ENCODE measurements around the gene RELCH.

RELCH gene

GRCh38 chr18:62264984-62265383 is 77.9 kb downstream of the RELCH start:
- FAIRE-seq = peak; percentile 42

- no peak for FAIRE-seq
Observed at GRCh38 chr18:62277045-62277444, 90.0 kb downstream of the RELCH start.

GRCh38 chr18:62279561-62279960 is 92.5 kb downstream of the RELCH start:
- FAIRE-seq = no peak

GRCh38 chr18:62280058-62280457 is 93.0 kb downstream of the RELCH start:
- no peak for FAIRE-seq

- no peak for FAIRE-seq
Observed at GRCh38 chr18:62280786-62281185, 93.7 kb downstream of the RELCH start.

- FAIRE-seq = peak; percentile 70
Observed at GRCh38 chr18:62281684-62282083, 94.6 kb downstream of the RELCH start.

- FAIRE-seq = no peak
Observed at GRCh38 chr18:62282188-62282629, 95.2 kb downstream of the RELCH start.

- no peak for FAIRE-seq
Observed at GRCh38 chr18:62284637-62285036, 97.6 kb downstream of the RELCH start.

- no peak for FAIRE-seq
Observed at GRCh38 chr18:62285281-62285680, 98.2 kb downstream of the RELCH start.

GRCh38 chr18:62287781-62288664 is 101.0 kb downstream of the RELCH start:
- no peak for FAIRE-seq

GRCh38 chr18:62288665-62289008 is 101.6 kb downstream of the RELCH start:
- no peak for FAIRE-seq

- no peak for FAIRE-seq
Observed at GRCh38 chr18:62289047-62289446, 102.0 kb downstream of the RELCH start.

GRCh38 chr18:62294073-62294472 is 107.0 kb downstream of the RELCH start:
- FAIRE-seq = no peak

- FAIRE-seq = no peak
Observed at GRCh38 chr18:62300359-62300963, 113.4 kb downstream of the RELCH start.

- no peak for FAIRE-seq
Observed at GRCh38 chr18:62301322-62301721, 114.3 kb downstream of the RELCH start.

- no peak for FAIRE-seq
Observed at GRCh38 chr18:62312851-62313250, 125.8 kb downstream of the RELCH start.

GRCh38 chr18:62318228-62319180 is 131.4 kb downstream of the RELCH start:
- FAIRE-seq = no peak

- no peak for FAIRE-seq
Observed at GRCh38 chr18:62321201-62321600, 134.1 kb downstream of the RELCH start.

GRCh38 chr18:62323483-62324180 is 136.6 kb downstream of the RELCH start:
- no peak for FAIRE-seq

GRCh38 chr18:62324181-62324828 is 137.2 kb downstream of the RELCH start:
- FAIRE-seq = no peak

GRCh38 chr18:62324917-62325805 is 138.1 kb downstream of the RELCH start, which contains the start of gene TNFRSF11A:
TNFRSF11A (plus strand) TSS chr18:62325310; CDS start chr18:62325353, 43 bp downstream.
- no peak for FAIRE-seq
